HUES6 (cell line): ENCODE results near the gene UNC13C.

Experiments used
- H3K27ac ChIP-seq: 2 replicates; pipeline ENCODE4 v1.7.0; 2013; ENCODE audit warnings: low read depth, mild to moderate bottlenecking, low read length, inconsistent platforms
- H3K27me3 ChIP-seq: 2 replicates; pipeline ENCODE4 v1.6.1; 2013; ENCODE audit warnings: low read length; ENCODE audit not compliant: control insufficient read depth, insufficient read depth
- H3K36me3 ChIP-seq: 2 replicates; pipeline ENCODE4 v1.6.1; 2013; ENCODE audit warnings: low read length; ENCODE audit not compliant: control insufficient read depth, insufficient read depth
- H3K4me1 ChIP-seq: 2 replicates; pipeline ENCODE4 v1.6.1; 2013; ENCODE audit warnings: low read length; ENCODE audit not compliant: control insufficient read depth, insufficient read depth
- H3K4me3 ChIP-seq: 2 replicates; pipeline ENCODE4 v1.5.1; 2013; ENCODE audit warnings: low read depth, low read length
- H3K9ac ChIP-seq: one replicate; pipeline ENCODE4 v1.6.1; 2013; ENCODE audit warnings: mild to moderate bottlenecking, low read length
- H3K9me3 ChIP-seq: 2 replicates; pipeline ENCODE4 v1.6.1; 2013; ENCODE audit warnings: low read depth, low read length; ENCODE audit not compliant: control insufficient read depth, insufficient read depth

UNC13C gene

GRCh38 chr15:54102704-54103103 is 124.5 kb downstream of the UNC13C start:
- Histone ChIP-seq H3K4me1 (no peaks in the 10 kb centered on the region), H3K27ac (no peak overlapping the region), H3K27me3 (no peaks in the 10 kb centered on the region), H3K9ac (no peak overlapping the region), H3K36me3 (no peaks in the 10 kb centered on the region), H3K9me3 (no peaks in the 10 kb centered on the region), H3K4me3 (no peak overlapping the region)

- H3K9me3 ChIP-seq, result no peaks in the 10 kb centered on the region
- H3K36me3 ChIP-seq, result no peaks in the 10 kb centered on the region
- H3K27ac ChIP-seq, result no peak overlapping the region
- no peaks in the 10 kb centered on the region for H3K4me1 ChIP-seq
- no peak overlapping the region for H3K4me3 ChIP-seq
- H3K9ac ChIP-seq, result no peak overlapping the region
- no peaks in the 10 kb centered on the region for H3K27me3 ChIP-seq
Measured at GRCh38 chr15:54109014-54109413, 130.8 kb downstream of the UNC13C start.

- no peaks in the 10 kb centered on the region for H3K27me3 ChIP-seq
Measured at GRCh38 chr15:54119051-54119450, 140.8 kb downstream of the UNC13C start.

GRCh38 chr15:54120949-54121463 is 142.8 kb downstream of the UNC13C start:
- H3K4me3 ChIP-seq, result no peak overlapping the region
- no peaks in the 10 kb centered on the region for H3K27me3 ChIP-seq
- H3K36me3 ChIP-seq, result no peaks in the 10 kb centered on the region
- H3K4me1 ChIP-seq, result no peaks in the 10 kb centered on the region
- H3K9me3 ChIP-seq, result no peaks in the 10 kb centered on the region
- H3K9ac ChIP-seq, result no peak overlapping the region
- H3K27ac ChIP-seq, result no peak overlapping the region

More at GRCh38 chr15:54119051-54119450, 140.8 kb downstream of the UNC13C start:
- H3K9me3 ChIP-seq, result no peaks in the 10 kb centered on the region
- no peaks in the 10 kb centered on the region for H3K36me3 ChIP-seq
- H3K9ac ChIP-seq, result no peak overlapping the region
- H3K4me1 ChIP-seq, result no peaks in the 10 kb centered on the region
- H3K4me3 ChIP-seq, result no peak overlapping the region
- H3K27ac ChIP-seq, result no peak overlapping the region

GRCh38 chr15:54127574-54127973 is 149.3 kb downstream of the UNC13C start:
- Histone ChIP-seq H3K9me3 (no peaks in the 10 kb centered on the region), H3K4me1 (no peaks in the 10 kb centered on the region), H3K27me3 (no peaks in the 10 kb centered on the region), H3K4me3 (no peak overlapping the region), H3K36me3 (no peaks in the 10 kb centered on the region), H3K27ac (no peak overlapping the region), H3K9ac (no peak overlapping the region)

GRCh38 chr15:54131410-54131809 is 153.2 kb downstream of the UNC13C start:
- no peaks in the 10 kb centered on the region for H3K27me3 ChIP-seq
- no peak overlapping the region for H3K27ac ChIP-seq
- H3K4me1 ChIP-seq, result no peaks in the 10 kb centered on the region
- no peaks in the 10 kb centered on the region for H3K9me3 ChIP-seq
- H3K4me3 ChIP-seq, result no peak overlapping the region
- H3K36me3 ChIP-seq, result no peaks in the 10 kb centered on the region
- H3K9ac ChIP-seq, result no peak overlapping the region

GRCh38 chr15:54149115-54149531 is 170.9 kb downstream of the UNC13C start:
- Histone ChIP-seq H3K9me3 (no peaks in the 10 kb centered on the region), H3K4me1 (no peaks in the 10 kb centered on the region), H3K9ac (no peak overlapping the region), H3K36me3 (no peaks in the 10 kb centered on the region), H3K4me3 (no peak overlapping the region), H3K27ac (no peak overlapping the region), H3K27me3 (no peaks in the 10 kb centered on the region)

GRCh38 chr15:54150255-54150654 is 172.0 kb downstream of the UNC13C start:
- no peak overlapping the region for H3K9ac ChIP-seq
- no peaks in the 10 kb centered on the region for H3K36me3 ChIP-seq
- H3K4me3 ChIP-seq, result no peak overlapping the region
- no peaks in the 10 kb centered on the region for H3K9me3 ChIP-seq
- H3K27ac ChIP-seq, result no peak overlapping the region
- no peaks in the 10 kb centered on the region for H3K4me1 ChIP-seq
- H3K27me3 ChIP-seq, result no peaks in the 10 kb centered on the region

- H3K9me3 ChIP-seq, result no peaks in the 10 kb centered on the region
- H3K36me3 ChIP-seq, result no peaks in the 10 kb centered on the region
- no peak overlapping the region for H3K9ac ChIP-seq
- H3K4me1 ChIP-seq, result no peaks in the 10 kb centered on the region
- no peak overlapping the region for H3K4me3 ChIP-seq
- no peak overlapping the region for H3K27ac ChIP-seq
- no peaks in the 10 kb centered on the region for H3K27me3 ChIP-seq
Measured at GRCh38 chr15:54159012-54159411, 180.8 kb downstream of the UNC13C start.

GRCh38 chr15:54187325-54187724 is 209.1 kb downstream of the UNC13C start:
- H3K4me1 ChIP-seq, result no peaks in the 10 kb centered on the region
- no peak overlapping the region for H3K27ac ChIP-seq
- H3K27me3 ChIP-seq, result no peaks in the 10 kb centered on the region
- no peak overlapping the region for H3K9ac ChIP-seq
- no peak overlapping the region for H3K4me3 ChIP-seq
- no peaks in the 10 kb centered on the region for H3K9me3 ChIP-seq
- H3K36me3 ChIP-seq, result no peaks in the 10 kb centered on the region

- Histone ChIP-seq H3K9me3 (no peaks in the 10 kb centered on the region), H3K4me3 (no peak overlapping the region), H3K27me3 (no peaks in the 10 kb centered on the region), H3K9ac (no peak overlapping the region), H3K36me3 (no peaks in the 10 kb centered on the region), H3K27ac (no peak overlapping the region), H3K4me1 (peaks cover 8% of the 10 kb centered on the region; the same call in 1 of the 2 replicates)
Measured at GRCh38 chr15:54197995-54198394, 219.8 kb downstream of the UNC13C start.
